Measurements from ENCODE around the gene MMP14. TPM values are rescaled to one million over a fixed set of nuclear protein-coding genes. Genes with fewer than 3 reads are reported as not detected.

The MMP14 gene
- total and polyA plus RNA-seq, 2 of the 13 experiments (the other 11 are each of a cell fraction or from before 2014, with no cell fraction given) = 5.2 to 9.8 TPM

DNA sequence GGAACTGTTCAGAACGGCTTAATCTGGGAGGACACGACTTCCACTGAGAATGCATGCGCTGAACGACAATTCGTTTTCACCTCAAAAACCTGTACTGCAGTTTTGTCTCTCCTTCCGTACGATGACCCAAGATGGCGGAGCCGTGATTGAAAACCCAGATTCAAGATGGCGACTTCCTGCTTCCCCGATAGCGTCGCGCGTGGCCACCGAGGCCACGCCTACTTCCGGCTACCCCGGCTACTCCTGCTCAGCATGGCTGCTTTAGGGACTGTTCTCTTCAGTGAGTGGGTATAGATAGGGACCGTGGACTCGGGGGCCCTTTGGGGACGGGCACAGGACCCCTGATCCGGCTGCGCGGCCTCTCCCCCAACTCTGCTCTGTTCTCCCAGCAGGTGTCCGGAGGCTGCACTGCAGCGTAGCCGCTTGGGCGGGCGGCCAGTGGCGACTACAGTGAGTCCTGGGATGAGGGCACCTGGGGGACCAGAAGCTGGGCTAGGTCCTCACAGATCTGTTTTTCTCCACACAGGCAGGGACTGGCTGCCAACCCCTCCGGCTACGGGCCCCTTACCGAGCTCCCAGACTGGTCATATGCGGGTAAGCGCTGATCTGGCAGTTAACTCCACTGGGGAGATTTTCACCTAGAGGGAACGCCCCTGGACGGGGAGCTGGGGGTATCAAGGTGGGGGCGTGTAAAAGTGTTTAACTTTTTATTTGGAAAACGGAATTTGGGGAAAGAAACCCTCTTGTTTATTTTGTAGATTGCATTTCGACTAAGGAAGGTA, 6.5 kb upstream of the MMP14 start, which contains the start of gene MRPL52 (continued):
- 0 out of 2 replicates have a peak, but pooled peaks have one; percentile 16 for TF ChIP-seq AFF4 (CRISPR knock-in tag; IDR thresholded peaks at IDR 0.05)
- TF ChIP-seq SP4 (CRISPR knock-in tag; IDR thresholded peaks at IDR 0.05) = peak; percentile 90
- no peak; the same call in 1 of the 2 replicates for TF ChIP-seq RFXANK (CRISPR knock-in tag; IDR thresholded peaks at IDR 0.05)
- TF ChIP-seq, protein P1, sequence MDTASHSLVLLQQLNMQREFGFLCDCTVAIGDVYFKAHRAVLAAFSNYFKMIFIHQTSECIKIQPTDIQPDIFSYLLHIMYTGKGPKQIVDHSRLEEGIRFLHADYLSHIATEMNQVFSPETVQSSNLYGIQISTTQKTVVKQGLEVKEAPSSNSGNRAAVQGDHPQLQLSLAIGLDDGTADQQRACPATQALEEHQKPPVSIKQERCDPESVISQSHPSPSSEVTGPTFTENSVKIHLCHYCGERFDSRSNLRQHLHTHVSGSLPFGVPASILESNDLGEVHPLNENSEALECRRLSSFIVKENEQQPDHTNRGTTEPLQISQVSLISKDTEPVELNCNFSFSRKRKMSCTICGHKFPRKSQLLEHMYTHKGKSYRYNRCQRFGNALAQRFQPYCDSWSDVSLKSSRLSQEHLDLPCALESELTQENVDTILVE (CRISPR knock-in tag; IDR thresholded peaks at IDR 0.05) = no peak; the same call in 1 of the 2 replicates
- TF ChIP-seq JUNB (CRISPR knock-in tag; IDR thresholded peaks at IDR 0.05; ENCODE audit: borderline replicate concordance) = no peak
- 0 out of 2 replicates have a peak, but pooled peaks have one; percentile 51 for TF ChIP-seq ZNF275 (CRISPR knock-in tag; IDR thresholded peaks at IDR 0.05; ENCODE audit: borderline replicate concordance)
- no peak for TF ChIP-seq PRDM4 (CRISPR knock-in tag; IDR thresholded peaks at IDR 0.05; ENCODE audit: borderline replicate concordance)
- no peak for TF ChIP-seq SKI (IDR thresholded peaks at IDR 0.05; ENCODE audit: partially characterized antibody)
- peak; percentile 39 for TF ChIP-seq SRSF1 (optimal IDR thresholded peaks at IDR 0.05; ENCODE audit: low read depth, low read length)
- peak; percentile 90 for TF ChIP-seq SMAD3 (CRISPR knock-in tag; IDR thresholded peaks at IDR 0.05)
- peak; percentile 93 for TF ChIP-seq HDAC1 (CRISPR knock-in tag; IDR thresholded peaks at IDR 0.05)
- no peak for TF ChIP-seq ZNF121 (CRISPR knock-in tag; IDR thresholded peaks at IDR 0.05)
- peak; percentile 91 for TF ChIP-seq XRCC5 (optimal IDR thresholded peaks at IDR 0.05; ENCODE audit: low read length)
- TF ChIP-seq ZBTB4 (CRISPR knock-in tag; IDR thresholded peaks at IDR 0.05; ENCODE audit: borderline replicate concordance) = 0 out of 2 replicates have a peak, but pooled peaks have one; percentile 51
